Stimulated activated naive CD4-positive, alpha-beta T cell (primary cell): ENCODE results near the gene KCNQ1OT1.

Source experiments
- DNase-seq, 6 experiments: peaks; one replicate each; lab custom pipeline; 2025; lab: John Stamatoyannopoulos, UW

KCNQ1OT1 gene

GRCh38 chr11:2570841-2571597 lies 128.8 kb downstream of the KCNQ1OT1 start:
- DNase-seq, result no peak

GRCh38 chr11:2570211-2570811 lies 129.5 kb downstream of the KCNQ1OT1 start:
- DNase-seq, result no peak

- DNase-seq, result no peak
These were observed 130.0 kb downstream of the KCNQ1OT1 start for GRCh38 chr11:2569731-2570210.

- DNase-seq, result no peak
These were observed 130.5 kb downstream of the KCNQ1OT1 start for GRCh38 chr11:2569321-2569721.

- no peak for DNase-seq
These were observed 132.6 kb downstream of the KCNQ1OT1 start for GRCh38 chr11:2567026-2567671.

GRCh38 chr11:2566223-2567025 lies 133.4 kb downstream of the KCNQ1OT1 start:
- DNase-seq, result no peak

GRCh38 chr11:2565447-2566222 lies 134.2 kb downstream of the KCNQ1OT1 start:
- DNase-seq, result no peak

- DNase-seq, result no peak
These were observed 135.0 kb downstream of the KCNQ1OT1 start for GRCh38 chr11:2564588-2565425.

GRCh38 chr11:2564008-2564530 lies 135.7 kb downstream of the KCNQ1OT1 start:
- no peak for DNase-seq

GRCh38 chr11:2563213-2564007 lies 136.4 kb downstream of the KCNQ1OT1 start:
- DNase-seq, result no peak

GRCh38 chr11:2562890-2563212 lies 136.9 kb downstream of the KCNQ1OT1 start:
- no peak for DNase-seq

- DNase-seq, result no peak
These were observed 137.9 kb downstream of the KCNQ1OT1 start for GRCh38 chr11:2561696-2562581.

- DNase-seq, result no peak
These were observed 140.1 kb downstream of the KCNQ1OT1 start for GRCh38 chr11:2559527-2560311.

- DNase-seq, result no peak
These were observed 140.8 kb downstream of the KCNQ1OT1 start for GRCh38 chr11:2558861-2559526.

GRCh38 chr11:2558397-2558796 lies 141.4 kb downstream of the KCNQ1OT1 start:
- DNase-seq, result no peak
